HG02678 (cell line): ENCODE data around the gene IMPA2.
A peak's percentile ranks its signal among the peaks of the same experiment; 100 is the strongest.
"Not testable (repeated sequence)": the region's sequence is repeated elsewhere in the genome, so short reads cannot be mapped to it uniquely, and the experiment has no call there.

Experiments
- ATAC-seq: cut with Tn5 transposase; IDR thresholded peaks from one replicate; pipeline ENCODE4 v1.9.1; 2021; ENCODE audit warnings: mild to moderate bottlenecking, moderate library complexity; ENCODE audit not compliant: unreplicated experiment

IMPA2 gene

GRCh38 chr18:11981192-11981542 is at the start of gene IMPA2:
Gene IMPA2, plus strand, starts transcription at chr18:11981507. Its CDS starts 163 bp downstream, at chr18:11981670.
- ATAC-seq = peak; percentile 35

- no peak for ATAC-seq
These were observed 48.9 kb upstream of the IMPA2 start for GRCh38 chr18:11932393-11932792.

GRCh38 chr18:11937874-11938478 is 43.3 kb upstream of the IMPA2 start:
- no peak for ATAC-seq

GRCh38 chr18:11940956-11941355 is 40.4 kb upstream of the IMPA2 start:
- no peak for ATAC-seq

GRCh38 chr18:11943551-11943950 is 37.8 kb upstream of the IMPA2 start:
- no peak for ATAC-seq

GRCh38 chr18:11944252-11944651 is 37.1 kb upstream of the IMPA2 start:
- ATAC-seq = no peak

- no peak for ATAC-seq
These were observed 36.5 kb upstream of the IMPA2 start for GRCh38 chr18:11944786-11945185.

GRCh38 chr18:11945834-11946659 is 35.3 kb upstream of the IMPA2 start:
- ATAC-seq = not testable (repeated sequence)

- no peak for ATAC-seq
These were observed 34.6 kb upstream of the IMPA2 start for GRCh38 chr18:11946756-11947155.

- ATAC-seq = peak; percentile 92
These were observed 33.8 kb upstream of the IMPA2 start for GRCh38 chr18:11947214-11948191.

- no peak for ATAC-seq
These were observed 32.3 kb upstream of the IMPA2 start for GRCh38 chr18:11948852-11949523.

GRCh38 chr18:11950824-11951223 is 30.5 kb upstream of the IMPA2 start:
- no peak for ATAC-seq

GRCh38 chr18:11951390-11951851 is 29.9 kb upstream of the IMPA2 start:
- ATAC-seq = no peak

- no peak for ATAC-seq
These were observed 28.2 kb upstream of the IMPA2 start for GRCh38 chr18:11953113-11953512.

- ATAC-seq = no peak
These were observed 25.9 kb upstream of the IMPA2 start for GRCh38 chr18:11955239-11956029.

GRCh38 chr18:11956371-11957308 is 24.7 kb upstream of the IMPA2 start:
- no peak for ATAC-seq

- no peak for ATAC-seq
These were observed 23.7 kb upstream of the IMPA2 start for GRCh38 chr18:11957636-11958035.

GRCh38 chr18:11959651-11960050 is 21.7 kb upstream of the IMPA2 start:
- ATAC-seq = not testable (repeated sequence)
